Right forelimb (tissue), 1 donor: ENCODE data around the gene DEFB128.

Experiments
- DNase-seq: peaks from one replicate; pipeline ENCODE4 v3.0.0-alpha.2; 2018

The DEFB128 gene

GRCh38 chr20:145877-146276 is 43.6 kb downstream of the DEFB128 start:
- no peak for DNase-seq

- no peak for DNase-seq
These were observed 47.2 kb downstream of the DEFB128 start, which contains the start of gene DEFB126 for GRCh38 chr20:142290-142689. Gene DEFB126 (plus strand): TSS chr20:142590. CDS start chr20:142629, 39 bp downstream.
